Measurements from ENCODE around the gene FYN.

The FYN gene

GRCh38 chr6:111644893-111645430, 228.3 kb downstream of the FYN start:
- no peak for TF ChIP-seq CTCF (IDR thresholded peaks at IDR 0.05)

- TF ChIP-seq CTCF (IDR thresholded peaks at IDR 0.05): peak; percentile 66
Observed at GRCh38 chr6:111642463-111643158, 230.6 kb downstream of the FYN start.

- no peak for TF ChIP-seq CTCF (IDR thresholded peaks at IDR 0.05)
Observed at GRCh38 chr6:111639266-111639665, 234.0 kb downstream of the FYN start.

GRCh38 chr6:111633822-111634221, 239.4 kb downstream of the FYN start:
- no peak for TF ChIP-seq CTCF (IDR thresholded peaks at IDR 0.05)

GRCh38 chr6:111632468-111633247, 240.6 kb downstream of the FYN start:
- no peak for TF ChIP-seq CTCF (IDR thresholded peaks at IDR 0.05)

- no peak for TF ChIP-seq CTCF (IDR thresholded peaks at IDR 0.05)
Observed at GRCh38 chr6:111631903-111632460, 241.3 kb downstream of the FYN start.

GRCh38 chr6:111631018-111631417, 242.2 kb downstream of the FYN start:
- TF ChIP-seq CTCF (IDR thresholded peaks at IDR 0.05): no peak

Measured in LNCAP (cell line).